ENCODE measurements around the gene DSG3. TPM values are rescaled to one million over a fixed set of nuclear protein-coding genes. Genes with fewer than 3 reads are reported as not detected.

The DSG3 gene, protein sequence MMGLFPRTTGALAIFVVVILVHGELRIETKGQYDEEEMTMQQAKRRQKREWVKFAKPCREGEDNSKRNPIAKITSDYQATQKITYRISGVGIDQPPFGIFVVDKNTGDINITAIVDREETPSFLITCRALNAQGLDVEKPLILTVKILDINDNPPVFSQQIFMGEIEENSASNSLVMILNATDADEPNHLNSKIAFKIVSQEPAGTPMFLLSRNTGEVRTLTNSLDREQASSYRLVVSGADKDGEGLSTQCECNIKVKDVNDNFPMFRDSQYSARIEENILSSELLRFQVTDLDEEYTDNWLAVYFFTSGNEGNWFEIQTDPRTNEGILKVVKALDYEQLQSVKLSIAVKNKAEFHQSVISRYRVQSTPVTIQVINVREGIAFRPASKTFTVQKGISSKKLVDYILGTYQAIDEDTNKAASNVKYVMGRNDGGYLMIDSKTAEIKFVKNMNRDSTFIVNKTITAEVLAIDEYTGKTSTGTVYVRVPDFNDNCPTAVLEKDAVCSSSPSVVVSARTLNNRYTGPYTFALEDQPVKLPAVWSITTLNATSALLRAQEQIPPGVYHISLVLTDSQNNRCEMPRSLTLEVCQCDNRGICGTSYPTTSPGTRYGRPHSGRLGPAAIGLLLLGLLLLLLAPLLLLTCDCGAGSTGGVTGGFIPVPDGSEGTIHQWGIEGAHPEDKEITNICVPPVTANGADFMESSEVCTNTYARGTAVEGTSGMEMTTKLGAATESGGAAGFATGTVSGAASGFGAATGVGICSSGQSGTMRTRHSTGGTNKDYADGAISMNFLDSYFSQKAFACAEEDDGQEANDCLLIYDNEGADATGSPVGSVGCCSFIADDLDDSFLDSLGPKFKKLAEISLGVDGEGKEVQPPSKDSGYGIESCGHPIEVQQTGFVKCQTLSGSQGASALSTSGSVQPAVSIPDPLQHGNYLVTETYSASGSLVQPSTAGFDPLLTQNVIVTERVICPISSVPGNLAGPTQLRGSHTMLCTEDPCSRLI
- total RNA-seq, result not detected

DNA sequence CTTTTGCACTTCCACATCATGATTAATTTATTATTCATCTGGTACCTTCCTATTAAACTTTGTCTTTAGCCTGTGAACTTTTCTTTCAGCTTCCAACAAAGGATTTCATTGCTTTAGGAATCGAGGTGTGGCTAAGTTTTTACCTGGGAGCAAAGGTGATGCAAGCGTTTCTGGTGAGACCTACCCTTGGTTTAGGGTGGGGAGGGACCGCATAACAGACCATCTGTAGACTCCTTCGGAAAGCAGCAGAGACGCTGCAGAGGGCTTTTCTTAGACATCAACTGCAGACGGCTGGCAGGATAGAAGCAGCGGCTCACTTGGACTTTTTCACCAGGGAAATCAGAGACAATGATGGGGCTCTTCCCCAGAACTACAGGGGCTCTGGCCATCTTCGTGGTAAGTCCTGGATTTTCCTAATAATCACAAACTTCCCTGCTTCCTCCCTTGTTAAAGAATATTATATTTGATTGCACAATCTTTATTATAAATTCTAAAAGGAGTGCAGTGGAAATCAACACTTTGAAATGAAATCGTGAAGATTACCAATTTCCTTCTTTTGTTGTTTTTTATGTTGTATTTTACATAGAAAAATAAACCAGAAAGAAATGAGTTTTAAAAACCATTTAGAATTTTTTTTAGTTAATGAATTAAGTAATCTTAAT is at the start of gene DSG3:
DSG3 (plus strand) TSS at position 212 of the 662 bp plus-strand sequence; CDS start at position 349, 137 bp downstream.
- DNase-seq (ENCODE audit: low read depth in 2 of 3, low spot score in 2 of 3), result no peak

DNA sequence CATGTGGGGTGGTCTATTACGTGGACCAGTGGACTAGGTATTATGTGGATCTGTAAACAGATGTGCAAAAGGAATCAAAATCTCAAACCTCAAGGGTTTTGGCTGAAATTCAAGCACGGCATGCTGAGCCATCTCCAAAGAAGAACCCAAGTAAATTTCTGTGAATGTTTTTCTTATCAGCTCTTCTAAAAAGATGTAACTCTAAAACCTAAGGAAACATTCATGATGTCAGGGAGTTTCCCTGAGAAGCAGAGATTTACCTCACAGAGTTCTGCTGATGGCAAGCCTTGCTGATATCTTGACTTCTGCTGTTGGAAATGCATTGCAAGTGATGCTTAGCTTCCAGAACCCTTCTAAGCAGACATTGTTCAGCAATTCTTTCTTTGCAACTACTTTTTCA is 49.4 kb upstream of the DSG3 start:
- no peak for DNase-seq (ENCODE audit: low read depth in 2 of 3, low spot score in 2 of 3)

DNA sequence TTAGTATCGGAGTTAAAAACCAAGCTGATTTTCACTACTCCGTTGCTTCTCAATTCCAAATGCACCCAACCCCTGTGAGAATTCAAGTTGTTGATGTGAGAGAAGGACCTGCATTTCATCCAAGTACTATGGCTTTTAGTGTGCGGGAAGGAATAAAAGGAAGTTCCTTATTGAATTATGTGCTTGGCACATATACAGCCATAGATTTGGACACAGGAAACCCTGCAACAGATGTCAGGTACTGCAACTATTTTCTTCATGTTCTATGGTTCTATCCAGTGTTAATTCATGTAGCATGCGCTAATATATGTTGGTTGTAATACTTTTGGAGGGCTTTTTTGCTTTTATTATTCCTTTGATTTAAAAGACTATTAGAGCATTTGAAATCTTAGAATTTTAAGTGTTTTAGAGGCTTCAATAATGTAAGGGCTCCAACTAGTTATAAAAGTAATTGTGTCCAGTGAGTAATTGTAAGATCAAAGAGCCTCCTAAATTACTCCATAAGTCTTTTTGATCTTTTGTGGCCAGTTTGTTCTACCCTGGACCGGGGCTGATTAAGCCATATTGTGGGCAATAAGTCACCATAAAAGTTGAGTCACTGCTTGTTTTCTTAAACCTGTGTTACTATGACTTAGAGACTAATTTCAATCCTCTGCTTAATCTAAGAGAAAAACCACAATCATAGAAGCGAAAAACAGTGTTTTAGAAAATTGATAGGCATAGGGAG is 48.1 kb upstream of the DSG3 start:
- peak in 2 of 3 donors; percentile 11 to 61 for DNase-seq (ENCODE audit: low read depth in 2 of 3, low spot score in 2 of 3)

DNA sequence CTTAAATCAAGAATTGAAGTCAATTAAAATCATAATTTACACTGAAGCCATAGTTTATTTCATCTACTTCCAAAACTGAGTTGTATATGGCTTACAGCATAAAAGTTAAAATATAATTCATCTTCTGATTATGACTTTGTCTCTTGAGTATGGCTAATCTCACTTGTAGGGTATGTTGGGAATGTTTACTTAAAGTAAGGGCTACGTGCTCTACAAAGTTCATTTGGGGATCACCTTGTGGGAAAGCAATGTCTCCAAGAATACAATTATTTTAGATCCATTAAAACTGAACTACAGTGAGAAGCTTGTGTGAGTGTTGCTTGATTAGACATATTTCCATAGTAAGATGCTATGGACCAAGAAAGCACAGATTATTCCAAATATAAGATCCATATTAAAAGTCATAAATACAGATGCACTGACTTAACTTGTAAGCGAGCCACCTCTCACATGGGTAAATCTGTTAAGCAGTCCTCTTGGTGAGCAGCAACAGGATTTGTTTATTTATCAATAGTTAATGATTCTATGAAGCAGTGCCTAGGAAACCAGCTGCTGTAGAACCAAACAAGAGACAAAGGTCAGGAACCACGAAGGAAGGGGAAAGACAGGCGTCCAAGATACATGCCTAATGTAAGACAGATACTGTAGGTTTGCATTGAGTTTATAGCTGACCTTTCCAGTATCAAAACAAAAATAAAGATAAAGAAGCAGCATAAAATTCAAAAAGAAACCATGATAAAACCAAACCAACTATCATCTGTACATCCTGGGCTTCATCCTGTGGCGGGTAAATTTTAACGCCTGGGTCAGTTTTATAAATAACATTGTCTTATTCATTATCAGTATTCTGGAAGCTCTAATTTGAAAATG is 46.1 kb upstream of the DSG3 start:
- DNase-seq (ENCODE audit: low read depth in 2 of 3, low spot score in 2 of 3), result no peak

DNA sequence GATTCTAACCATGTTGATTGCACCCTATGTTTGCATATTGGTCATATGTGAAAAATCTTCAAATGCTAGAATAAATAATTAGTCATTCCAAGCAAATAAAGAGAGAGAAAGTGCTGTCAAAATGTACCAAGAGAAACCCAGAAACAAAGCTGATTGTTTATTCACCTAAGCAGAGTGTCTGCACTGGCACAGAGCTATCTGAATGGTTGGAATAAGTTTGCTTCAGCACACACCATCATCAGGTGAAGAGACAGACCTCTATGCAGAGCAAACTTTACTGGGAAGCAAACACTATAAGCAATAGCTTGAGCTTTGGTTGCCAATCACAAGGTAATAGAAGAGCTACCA is 45.5 kb upstream of the DSG3 start:
- no peak for DNase-seq (ENCODE audit: low read depth in 2 of 3, low spot score in 2 of 3)

DNA sequence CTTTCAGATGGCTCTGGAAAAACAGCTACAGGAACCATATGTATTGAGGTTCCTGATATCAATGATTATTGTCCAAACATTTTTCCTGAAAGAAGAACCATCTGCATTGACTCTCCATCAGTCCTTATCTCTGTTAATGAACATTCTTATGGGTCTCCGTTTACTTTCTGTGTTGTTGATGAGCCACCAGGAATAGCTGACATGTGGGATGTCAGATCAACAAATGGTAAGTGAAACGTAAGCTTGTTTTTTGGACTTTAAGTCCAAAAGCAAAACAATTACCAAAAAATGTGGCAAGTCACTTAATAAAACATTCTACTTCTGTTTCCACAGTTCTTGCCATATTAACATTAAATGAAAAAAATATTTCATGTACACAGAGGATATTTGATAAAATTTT is 44.1 kb upstream of the DSG3 start:
- DNase-seq (ENCODE audit: low read depth in 2 of 3, low spot score in 2 of 3), result no peak

DNA sequence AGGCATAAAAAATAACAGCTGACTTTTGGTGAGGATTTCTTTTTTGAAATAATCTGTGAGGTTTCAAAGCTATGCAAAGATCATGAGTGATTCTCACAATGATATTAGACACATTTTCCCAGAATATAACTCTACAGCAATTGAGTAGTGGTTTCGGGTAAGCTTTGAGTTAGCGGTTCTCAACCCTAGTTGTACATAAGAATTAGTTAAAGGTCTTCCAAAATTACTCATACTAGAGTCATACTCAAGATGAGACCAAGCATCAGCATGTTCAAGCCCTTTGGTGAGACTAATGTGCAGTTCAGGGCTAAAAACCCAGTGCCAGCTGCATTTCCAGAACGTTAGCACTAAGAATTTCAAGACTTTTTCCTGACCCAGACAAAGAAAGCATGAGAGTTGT is 39.9 kb upstream of the DSG3 start:
- no peak for DNase-seq (ENCODE audit: low read depth in 2 of 3, low spot score in 2 of 3)

DNA sequence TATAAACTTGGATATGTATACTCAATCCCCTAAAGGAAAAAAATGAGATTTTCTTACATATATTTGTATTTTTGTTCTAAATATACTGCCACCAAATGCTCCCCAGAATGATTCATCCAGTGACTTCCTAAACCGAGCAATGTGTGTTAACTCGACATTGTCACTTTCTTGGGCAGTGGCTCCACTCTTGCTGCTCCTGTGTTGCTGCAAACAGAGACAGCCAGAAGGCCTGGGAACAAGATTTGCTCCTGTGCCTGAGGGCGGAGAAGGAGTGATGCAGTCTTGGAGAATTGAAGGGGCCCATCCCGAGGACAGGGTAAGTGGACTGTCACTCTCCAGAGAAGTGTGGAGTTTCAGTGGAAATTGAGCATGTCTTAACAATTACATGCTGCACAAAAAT is 38.3 kb upstream of the DSG3 start:
- DNase-seq (ENCODE audit: low read depth in 2 of 3, low spot score in 2 of 3), result no peak

DNA sequence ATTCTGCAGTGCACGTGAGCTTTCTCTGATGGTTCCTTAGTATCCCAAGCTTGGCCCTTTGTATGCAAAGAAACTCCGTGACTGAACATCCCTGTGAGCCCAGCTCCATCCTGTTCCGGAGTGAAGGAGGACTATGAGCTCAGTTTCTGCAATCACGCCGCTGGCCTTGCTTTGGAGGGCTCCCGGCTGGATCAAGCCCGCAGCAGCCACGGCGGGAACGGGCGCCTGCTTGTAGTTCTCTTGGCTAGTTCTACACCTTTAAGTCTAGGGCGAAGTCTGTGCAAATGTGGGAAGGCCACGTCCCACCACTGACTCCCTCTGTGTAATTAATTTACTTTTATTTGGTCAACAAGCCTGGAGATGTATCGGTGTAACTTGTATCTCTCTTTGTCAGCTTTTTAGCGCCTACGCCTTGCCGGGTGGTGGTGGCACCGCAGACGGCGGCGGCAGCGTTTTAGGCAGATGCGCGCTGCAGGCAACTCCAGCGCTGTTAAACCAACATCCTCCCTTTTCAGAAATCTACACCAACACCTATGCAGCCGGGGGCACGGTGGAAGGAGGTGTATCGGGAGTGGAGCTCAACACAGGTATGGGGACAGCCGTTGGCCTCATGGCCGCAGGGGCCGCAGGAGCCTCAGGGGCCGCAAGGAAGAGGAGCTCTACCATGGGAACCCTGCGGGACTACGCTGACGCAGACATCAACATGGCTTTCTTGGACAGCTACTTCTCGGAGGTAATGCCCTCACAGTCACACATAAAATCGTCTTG is 36.6 kb upstream of the DSG3 start:
- no peak for DNase-seq (ENCODE audit: low read depth in 2 of 3, low spot score in 2 of 3)

DNA sequence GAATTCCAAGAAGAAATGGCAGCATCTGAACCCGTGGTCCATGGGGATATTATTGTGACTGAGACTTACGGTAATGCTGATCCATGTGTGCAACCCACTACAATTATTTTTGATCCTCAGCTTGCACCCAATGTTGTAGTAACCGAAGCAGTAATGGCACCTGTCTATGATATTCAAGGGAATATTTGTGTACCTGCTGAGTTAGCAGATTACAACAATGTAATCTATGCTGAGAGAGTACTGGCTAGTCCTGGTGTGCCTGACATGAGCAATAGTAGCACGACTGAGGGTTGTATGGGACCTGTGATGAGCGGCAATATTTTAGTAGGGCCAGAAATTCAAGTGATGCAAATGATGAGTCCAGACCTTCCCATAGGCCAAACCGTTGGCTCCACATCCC is 34.4 kb upstream of the DSG3 start:
- DNase-seq (ENCODE audit: low read depth in 2 of 3, low spot score in 2 of 3), result no peak

DNA sequence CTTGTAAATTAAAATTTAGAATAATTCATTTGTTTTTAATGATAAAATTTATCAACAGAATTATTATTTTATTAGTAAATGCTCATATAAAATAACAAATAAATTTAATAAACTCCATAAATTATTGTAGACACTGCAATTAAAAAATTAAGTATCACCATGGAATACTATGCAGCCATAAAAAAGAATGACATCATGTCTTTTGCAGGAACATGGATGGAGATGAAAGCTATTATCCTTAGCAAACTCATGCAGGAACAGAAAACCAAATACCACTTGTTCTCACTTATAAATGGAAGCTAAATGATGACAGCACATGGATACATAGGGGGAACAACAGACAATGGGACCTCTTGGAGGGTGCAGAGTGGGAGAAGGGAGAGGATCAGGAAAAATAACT is 29.7 kb upstream of the DSG3 start:
- DNase-seq (ENCODE audit: low read depth in 2 of 3, low spot score in 2 of 3), result no peak

DNA sequence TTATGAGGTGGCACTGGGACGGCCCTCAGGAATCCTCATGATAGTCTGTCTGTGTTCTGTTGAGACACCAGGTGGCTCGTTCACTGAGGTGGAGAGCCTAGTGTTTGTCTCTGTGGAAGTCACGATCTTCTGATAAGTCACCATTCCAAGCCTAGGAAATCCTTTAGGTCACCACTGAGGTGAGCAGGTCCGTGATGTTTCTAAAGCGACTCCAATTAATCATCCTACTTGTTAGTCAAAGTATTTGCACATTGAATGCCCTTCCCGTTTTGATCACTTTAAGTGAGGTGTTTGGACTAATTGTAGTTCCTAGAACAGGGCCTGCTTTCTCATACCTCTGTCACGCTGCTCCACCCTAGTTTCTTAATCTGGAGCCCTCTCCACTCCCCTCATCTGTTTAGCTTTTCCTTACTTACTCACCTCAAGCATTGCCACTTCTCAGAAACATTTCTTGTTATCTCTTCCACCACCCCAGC is 28.0 kb upstream of the DSG3 start:
- DNase-seq (ENCODE audit: low read depth in 2 of 3, low spot score in 2 of 3), result no peak

DNA sequence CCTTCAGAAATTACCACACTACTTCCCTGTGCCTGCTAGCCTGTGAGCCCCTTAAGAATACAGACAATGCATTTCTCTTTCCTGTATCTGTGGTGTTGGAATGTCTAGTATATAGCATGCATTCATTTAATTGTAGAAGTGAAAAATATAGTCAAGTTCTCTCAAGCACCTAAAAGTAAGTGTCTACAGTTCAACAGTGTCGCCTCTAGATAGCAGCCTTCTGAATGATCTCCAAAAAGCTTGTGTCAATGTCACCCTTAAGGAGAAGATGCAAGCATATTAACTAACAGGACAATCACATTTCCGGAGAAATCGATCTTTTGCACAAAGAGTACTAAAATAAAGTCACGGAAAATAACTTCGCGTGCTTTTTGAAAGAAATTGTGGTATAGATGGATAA is 27.5 kb upstream of the DSG3 start:
- DNase-seq (ENCODE audit: low read depth in 2 of 3, low spot score in 2 of 3), result no peak

DNA sequence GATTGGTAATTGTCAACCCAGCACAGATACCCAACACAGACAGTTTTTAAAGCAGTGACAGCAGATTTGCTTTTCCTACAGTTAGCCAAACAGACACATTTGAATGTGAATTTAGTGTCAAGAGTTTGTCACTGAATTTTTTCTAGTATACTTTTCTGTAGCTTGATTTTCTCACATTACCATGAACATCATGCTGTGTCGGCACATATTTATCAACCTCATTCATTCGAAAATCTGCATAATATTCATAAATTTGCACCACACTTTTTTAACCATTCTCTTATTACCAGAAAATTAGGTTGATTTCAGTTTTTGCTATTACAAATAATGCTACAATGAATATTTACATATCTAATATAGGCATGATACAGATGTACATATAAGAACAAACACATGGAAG is 27.0 kb upstream of the DSG3 start:
- no peak for DNase-seq (ENCODE audit: low read depth in 2 of 3, low spot score in 2 of 3)

DNA sequence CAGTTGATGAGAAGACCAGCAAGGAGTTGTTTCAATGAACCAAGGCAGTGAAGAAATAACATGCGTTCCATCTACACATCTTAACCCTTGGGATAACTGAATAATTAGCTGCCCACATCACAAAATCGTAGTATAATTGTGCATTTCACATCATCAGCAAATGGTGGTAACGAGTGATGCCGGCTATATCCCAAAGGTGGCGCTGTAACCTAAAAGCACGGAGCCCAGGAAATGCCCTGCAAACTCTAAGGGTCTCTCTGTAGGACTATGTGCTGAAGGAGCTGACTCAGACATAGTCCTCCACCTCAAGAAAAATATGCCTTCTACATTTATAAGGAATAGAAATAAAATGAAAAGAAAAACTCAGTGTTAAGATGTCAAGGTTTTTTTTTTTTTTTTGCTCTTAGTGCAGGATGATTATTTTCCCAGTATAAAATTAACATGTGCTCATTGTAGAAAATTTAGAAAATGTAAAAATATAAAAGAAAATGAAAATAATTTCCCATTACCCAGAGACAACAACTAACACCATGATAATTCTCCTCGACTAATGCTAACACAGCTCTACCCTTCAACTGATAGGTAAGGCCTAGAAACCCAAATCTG is 23.1 kb upstream of the DSG3 start:
- peak in 2 of 3 donors; percentile 49 to 71 for DNase-seq (ENCODE audit: low read depth in 2 of 3, low spot score in 2 of 3)

DNA sequence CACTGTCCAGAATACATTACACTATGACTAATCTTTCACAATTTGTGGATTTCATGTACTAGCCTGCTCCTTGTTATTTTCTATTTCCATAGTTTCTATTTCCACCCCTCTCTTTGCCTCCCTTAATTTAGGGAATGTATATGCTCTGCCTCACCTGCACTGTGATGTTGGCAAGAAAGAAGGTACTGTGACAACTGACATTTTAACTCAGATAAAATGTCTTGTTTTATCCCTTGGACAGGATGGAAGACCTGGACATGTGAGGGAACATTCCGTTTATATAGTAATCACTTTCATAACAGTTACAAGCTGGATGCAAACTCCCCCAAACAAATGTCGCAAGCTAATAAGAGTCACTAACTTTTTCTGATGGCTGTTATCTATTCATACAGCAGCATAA is 21.5 kb upstream of the DSG3 start:
- DNase-seq (ENCODE audit: low read depth in 2 of 3, low spot score in 2 of 3), result no peak

DNA sequence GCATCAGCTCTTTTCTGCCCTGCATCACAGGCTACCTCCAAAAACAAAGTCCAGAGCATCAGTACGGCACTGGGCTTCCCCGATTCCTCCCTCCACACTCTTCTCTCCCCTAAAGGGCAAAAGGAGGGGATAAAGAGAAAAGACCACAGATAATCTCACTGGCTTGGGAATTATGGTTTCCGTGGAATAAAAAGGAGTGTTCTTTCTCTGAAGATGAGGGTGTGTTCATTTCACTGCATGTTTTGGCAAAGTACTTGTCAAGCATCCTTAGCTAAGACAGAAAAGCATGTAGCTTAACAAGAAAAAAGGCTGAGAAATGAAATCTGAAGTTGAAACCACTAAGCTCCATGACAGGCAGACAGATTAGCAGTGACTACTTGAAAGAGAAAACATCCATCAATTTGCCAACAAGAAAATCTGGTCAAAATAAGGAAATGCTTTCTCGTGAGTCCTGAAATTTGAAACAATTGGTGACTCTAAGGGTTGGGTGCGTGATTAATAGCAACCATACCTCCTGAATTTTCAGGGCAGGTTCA is 20.6 kb upstream of the DSG3 start:
- no peak for DNase-seq (ENCODE audit: low read depth in 2 of 3, low spot score in 2 of 3)

DNA sequence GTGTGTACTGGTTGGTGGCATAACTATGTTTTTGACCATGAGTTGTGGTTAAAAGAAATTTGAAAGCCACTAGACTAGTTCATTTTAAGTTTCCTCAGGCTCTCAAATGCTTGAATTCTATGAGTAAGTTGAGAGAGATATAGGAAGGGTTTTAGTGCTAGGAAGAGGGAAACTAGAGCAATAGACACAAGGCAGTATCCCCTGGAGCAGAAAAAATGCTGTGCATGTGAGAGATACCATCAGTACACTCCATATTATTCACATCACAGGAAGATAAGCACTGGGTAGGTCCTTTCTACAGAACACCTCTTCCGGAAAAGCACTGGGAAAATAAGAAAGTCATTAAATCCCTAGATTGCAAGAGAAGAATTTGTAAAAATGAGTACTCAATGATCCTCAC is 19.3 kb upstream of the DSG3 start:
- DNase-seq (ENCODE audit: low read depth in 2 of 3, low spot score in 2 of 3), result no peak

Data from hematopoietic multipotent progenitor cell (in vitro differentiated cells).